Mucosa of descending colon (tissue), 3 donors: ENCODE measurements around the gene SDK1. TPM values are rescaled to one million over a fixed set of nuclear protein-coding genes. Genes with fewer than 3 reads are reported as not detected.

Source experiments
- ATAC-seq: fragments of 200-7000 bp; cut with Tn5 transposase; one replicate; pipeline ENCODE4 v1.9.1; 2020; ENCODE audit warnings: mild to moderate bottlenecking, moderate library complexity
- DNase-seq, 3 donors: peaks; one replicate each; pipeline ENCODE4 v3.0.0-alpha.2; 2020
- H3K36me3 ChIP-seq: fragments of 200-600 bp; one replicate; pipeline ENCODE4 v1.8.0; 2021; ENCODE audit warnings: low read depth, mild to moderate bottlenecking
- H3K4me1 ChIP-seq: fragments of 200-600 bp; one replicate; pipeline ENCODE4 v1.8.0; 2021; ENCODE audit warnings: low read depth, mild to moderate bottlenecking
- H3K4me3 ChIP-seq: fragments of 200-600 bp; one replicate; pipeline ENCODE4 v1.8.0; 2021; ENCODE audit warnings: mild to moderate bottlenecking
- H3K9me3 ChIP-seq: fragments of 200-600 bp; one replicate; pipeline ENCODE4 v1.8.0; 2021; ENCODE audit warnings: mild to moderate bottlenecking
- intact Hi-C, 2 donors: fragments of 100-400 bp; cut with DNase I in 1 of 2; cut with micrococcal nuclease in 1 of 2; formaldehyde crosslinking; loops; one replicate each; pipeline versions ENCODE4 v1.11.0 to v1.11.1; 2022; cut with DNase I, micrococcal nuclease
- total RNA-seq, 3 donors: library from RNA; stranded (reverse); fragmentation: NEBNext Ultra II Directional in 2 of 3; extraction: Animal tissue kit (Norgen Biotek cat#: 25700) in 2 of 3; gene quantifications; one replicate each; pipeline versions ENCODE4 v1.2.1 to v1.2.4, GENCODE V29; 2021 to 2023
- TF ChIP-seq, protein P1 (sequence below): fragments of 200-600 bp; IDR thresholded peaks from one replicate; pipeline ENCODE4 v1.8.0; 2022; ENCODE audit warnings: antibody characterized with exemption, mild to moderate bottlenecking
- donor health status: DM: no; HTN: no; CAD: no; lungs with moderate emphysema.
- donor health status: DM: no; HTN: no; CAD: no.
- donor health status: DM: no; HTN: yes; CAD: no.

The SDK1 gene
- total RNA-seq, 3 donors from 2014 or later: 2.7 to 20.2 (median 4.2) TPM

DNA sequence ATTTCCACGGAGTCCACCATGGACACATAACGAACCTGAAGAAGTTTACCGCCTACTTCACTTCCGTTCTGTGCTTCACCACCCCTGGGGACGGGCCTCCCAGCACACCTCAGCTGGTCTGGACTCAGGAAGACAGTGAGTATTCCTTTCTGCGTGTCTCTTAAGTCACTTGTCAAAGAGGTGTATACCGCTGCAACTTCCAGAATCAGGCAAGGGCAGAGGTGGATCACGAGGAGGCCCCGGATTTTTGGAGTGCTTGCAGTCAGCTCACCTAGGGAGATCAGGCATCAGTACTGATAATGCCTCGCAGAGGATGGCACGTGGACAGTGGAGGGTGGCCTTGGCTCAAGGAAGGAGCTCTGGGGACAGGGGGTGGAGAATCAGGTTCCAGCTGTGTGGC lies 750.6 kb downstream of the SDK1 start:
- DNase-seq (no peak), ATAC-seq (no peak)
- H3K4me3 ChIP-seq: no peak overlapping the region
- intact Hi-C loops: no loop called here
- H3K9me3 ChIP-seq: no peaks in the 10 kb centered on the region
- H3K4me1 ChIP-seq: no peaks in the 10 kb centered on the region
- H3K36me3 ChIP-seq: no peaks in the 10 kb centered on the region
- TF ChIP-seq, protein P1, sequence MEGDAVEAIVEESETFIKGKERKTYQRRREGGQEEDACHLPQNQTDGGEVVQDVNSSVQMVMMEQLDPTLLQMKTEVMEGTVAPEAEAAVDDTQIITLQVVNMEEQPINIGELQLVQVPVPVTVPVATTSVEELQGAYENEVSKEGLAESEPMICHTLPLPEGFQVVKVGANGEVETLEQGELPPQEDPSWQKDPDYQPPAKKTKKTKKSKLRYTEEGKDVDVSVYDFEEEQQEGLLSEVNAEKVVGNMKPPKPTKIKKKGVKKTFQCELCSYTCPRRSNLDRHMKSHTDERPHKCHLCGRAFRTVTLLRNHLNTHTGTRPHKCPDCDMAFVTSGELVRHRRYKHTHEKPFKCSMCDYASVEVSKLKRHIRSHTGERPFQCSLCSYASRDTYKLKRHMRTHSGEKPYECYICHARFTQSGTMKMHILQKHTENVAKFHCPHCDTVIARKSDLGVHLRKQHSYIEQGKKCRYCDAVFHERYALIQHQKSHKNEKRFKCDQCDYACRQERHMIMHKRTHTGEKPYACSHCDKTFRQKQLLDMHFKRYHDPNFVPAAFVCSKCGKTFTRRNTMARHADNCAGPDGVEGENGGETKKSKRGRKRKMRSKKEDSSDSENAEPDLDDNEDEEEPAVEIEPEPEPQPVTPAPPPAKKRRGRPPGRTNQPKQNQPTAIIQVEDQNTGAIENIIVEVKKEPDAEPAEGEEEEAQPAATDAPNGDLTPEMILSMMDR: no peak

DNA sequence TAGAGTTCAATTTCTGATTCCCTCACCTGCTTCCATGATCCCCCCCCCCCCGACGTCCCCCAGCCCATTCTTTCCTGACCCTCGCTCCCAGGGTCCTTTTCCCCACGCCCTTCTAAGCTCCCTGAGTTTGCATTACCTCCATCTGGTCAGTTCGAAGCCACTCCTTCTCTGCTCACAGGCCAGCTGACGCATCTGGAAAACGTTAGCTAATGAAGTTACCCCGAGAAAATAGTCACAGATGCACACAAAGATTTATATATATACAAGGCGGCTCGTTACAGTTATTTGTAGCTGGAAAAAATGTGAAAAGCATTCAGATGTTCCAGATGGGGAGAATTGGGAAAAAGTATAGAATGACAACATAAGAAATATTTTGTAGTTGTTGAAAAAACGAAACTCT lies 751.1 kb downstream of the SDK1 start:
- DNase-seq (no peak), ATAC-seq (no peak)
- H3K4me3 ChIP-seq: no peak overlapping the region
- TF ChIP-seq, protein P1: no peak
- H3K36me3 ChIP-seq: no peaks in the 10 kb centered on the region
- H3K9me3 ChIP-seq: no peaks in the 10 kb centered on the region
- intact Hi-C loops: no loop called here
- no peaks in the 10 kb centered on the region for H3K4me1 ChIP-seq

DNA sequence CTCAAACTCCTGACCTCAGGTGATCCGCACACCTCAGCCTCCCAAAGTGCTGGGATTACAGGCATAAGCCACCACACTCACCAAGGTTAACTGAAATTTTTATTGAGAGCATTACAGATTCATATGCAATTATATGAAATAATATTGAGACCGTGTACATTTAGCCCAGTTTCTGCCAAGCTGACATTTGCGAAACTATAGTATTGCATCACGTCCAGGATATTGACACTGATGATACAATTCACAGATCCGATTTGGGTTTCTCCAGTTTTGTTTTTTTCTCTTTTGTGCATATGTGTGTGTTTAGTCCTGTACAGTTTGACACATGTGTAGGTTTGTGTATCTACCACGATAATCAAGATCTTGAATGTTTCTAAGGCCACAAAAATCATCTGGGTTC lies 753.1 kb downstream of the SDK1 start:
- no peak overlapping the region for H3K4me3 ChIP-seq
- intact Hi-C loops: no loop called here
- DNase-seq (no peak), ATAC-seq (no peak)
- H3K4me1 ChIP-seq: no peaks in the 10 kb centered on the region
- TF ChIP-seq, protein P1: no peak
- H3K36me3 ChIP-seq: no peaks in the 10 kb centered on the region
- no peaks in the 10 kb centered on the region for H3K9me3 ChIP-seq

DNA sequence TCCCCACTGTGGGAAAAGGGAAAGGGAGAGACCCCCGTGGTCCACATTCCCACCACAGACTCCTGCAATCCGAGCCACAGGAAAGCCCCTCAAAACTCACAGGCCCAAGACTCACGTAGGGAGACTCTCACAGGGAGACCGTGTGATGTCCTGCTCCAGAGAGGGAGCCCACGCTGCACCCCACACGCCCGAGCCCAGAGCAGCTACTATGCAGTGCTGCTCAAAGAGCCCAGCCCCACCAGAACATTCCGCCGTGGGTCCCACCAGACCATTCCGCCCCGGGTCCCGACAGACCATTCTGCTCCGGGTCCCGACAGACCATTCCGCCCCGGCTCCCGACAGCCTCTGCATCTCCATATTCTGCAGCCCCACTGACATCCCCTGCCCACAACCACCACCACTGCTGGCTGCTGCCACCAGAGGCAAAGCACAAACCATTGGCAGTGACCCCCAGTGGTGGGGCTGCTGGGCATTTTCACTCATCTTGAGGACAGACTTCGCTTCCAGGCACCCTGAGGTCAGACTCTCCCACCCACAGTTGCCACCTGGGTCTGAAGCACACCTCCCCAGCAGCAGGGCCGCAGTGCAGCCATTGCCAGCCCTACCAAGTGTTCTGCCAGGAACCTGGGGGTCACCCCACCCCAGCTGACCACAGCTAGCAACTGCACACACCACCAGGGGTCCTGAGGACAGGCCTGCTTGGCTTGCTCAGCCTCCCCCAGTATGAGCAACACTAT lies 755.7 kb downstream of the SDK1 start:
- Histone ChIP-seq H3K4me3 (no peak overlapping the region), H3K36me3 (no peaks in the 10 kb centered on the region), H3K4me1 (no peaks in the 10 kb centered on the region), H3K9me3 (no peaks in the 10 kb centered on the region)
- DNase-seq (no peak), ATAC-seq (no peak)
- TF ChIP-seq, protein P1: no peak
- intact Hi-C loops: no loop called here

DNA sequence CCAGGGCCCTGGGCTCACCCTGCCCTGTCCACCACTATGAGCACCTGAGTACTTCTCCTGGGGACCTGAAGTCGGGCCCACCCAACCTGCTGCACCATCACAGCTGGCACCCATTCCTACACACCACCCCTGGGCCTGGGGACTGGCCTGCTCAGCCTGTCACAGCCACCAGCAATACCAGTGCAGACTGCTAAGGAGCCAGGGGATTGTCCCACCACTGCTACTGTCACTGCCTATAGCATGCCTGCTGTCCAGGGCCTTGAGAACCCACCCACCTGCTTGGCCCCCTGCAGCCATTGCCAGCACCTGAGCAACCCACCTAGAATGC lies 756.2 kb downstream of the SDK1 start:
- DNase-seq (no peak), ATAC-seq (no peak)
- TF ChIP-seq, protein P1: no peak
- no peak overlapping the region for H3K4me3 ChIP-seq
- H3K9me3 ChIP-seq: no peaks in the 10 kb centered on the region
- intact Hi-C loops: no loop called here
- H3K4me1 ChIP-seq: no peaks in the 10 kb centered on the region
- H3K36me3 ChIP-seq: no peaks in the 10 kb centered on the region

DNA sequence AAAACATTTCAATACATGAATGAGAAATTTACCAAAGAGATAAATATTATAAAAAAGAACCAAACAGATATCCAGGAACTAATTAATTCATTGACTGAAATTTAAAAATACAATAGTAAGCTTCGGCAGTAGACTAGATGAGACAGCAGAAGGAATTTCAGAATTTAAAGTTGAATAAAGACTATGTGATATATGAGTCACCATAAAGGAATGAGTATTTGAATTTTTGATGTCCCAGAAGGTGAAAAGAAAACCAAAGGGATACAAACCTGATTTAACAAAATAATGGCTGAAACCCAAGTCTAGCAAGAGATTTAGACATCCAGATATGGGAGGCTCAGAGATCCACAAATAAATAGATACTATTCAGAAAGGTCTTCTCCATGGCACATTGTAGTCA lies 757.1 kb downstream of the SDK1 start:
- H3K4me1 ChIP-seq: no peaks in the 10 kb centered on the region
- ATAC-seq (no peak), DNase-seq (no peak)
- intact Hi-C loops: no loop called here
- TF ChIP-seq, protein P1: no peak
- H3K36me3 ChIP-seq: no peaks in the 10 kb centered on the region
- no peaks in the 10 kb centered on the region for H3K9me3 ChIP-seq
- no peak overlapping the region for H3K4me3 ChIP-seq
